GM19452 (cell line): ENCODE results near the gene KNTC1.
"Not testable (repeated sequence)": the region's sequence is repeated elsewhere in the genome, so short reads cannot be mapped to it uniquely, and the experiment has no call there.

Source experiments
- ATAC-seq: cut with Tn5 transposase; IDR thresholded peaks from one replicate; pipeline ENCODE4 v1.9.1; 2021; ENCODE audit not compliant: unreplicated experiment

KNTC1 gene

DNA sequence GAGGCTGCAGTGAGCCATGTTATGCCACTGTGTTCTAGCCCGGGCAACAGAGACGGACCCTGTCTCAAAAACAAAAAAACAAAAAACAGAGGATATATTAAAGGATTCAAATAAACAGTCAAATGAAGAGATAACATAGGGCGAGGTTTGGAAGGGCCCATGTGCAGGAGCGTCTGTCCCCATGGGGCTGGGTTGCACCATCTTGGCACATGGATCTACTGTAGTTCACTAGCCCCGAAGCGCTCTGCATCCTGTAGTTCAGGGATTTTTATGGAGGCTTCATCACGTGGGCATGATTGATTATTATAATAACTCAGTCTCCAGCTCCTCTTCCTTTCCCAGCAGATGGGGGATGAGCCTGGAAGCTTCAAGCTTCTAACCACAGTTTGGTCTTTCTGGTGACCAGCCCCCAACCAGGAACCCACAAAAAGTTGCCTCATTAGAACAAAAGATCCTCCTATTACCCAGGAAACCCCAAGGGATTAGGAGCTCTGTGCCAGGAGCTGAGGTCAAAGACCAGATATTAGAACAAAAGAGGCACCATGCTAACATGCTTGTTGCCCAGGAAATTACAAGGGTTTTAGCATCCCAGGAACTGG, 116.3 kb downstream of the KNTC1 start:
- no peak for ATAC-seq

DNA sequence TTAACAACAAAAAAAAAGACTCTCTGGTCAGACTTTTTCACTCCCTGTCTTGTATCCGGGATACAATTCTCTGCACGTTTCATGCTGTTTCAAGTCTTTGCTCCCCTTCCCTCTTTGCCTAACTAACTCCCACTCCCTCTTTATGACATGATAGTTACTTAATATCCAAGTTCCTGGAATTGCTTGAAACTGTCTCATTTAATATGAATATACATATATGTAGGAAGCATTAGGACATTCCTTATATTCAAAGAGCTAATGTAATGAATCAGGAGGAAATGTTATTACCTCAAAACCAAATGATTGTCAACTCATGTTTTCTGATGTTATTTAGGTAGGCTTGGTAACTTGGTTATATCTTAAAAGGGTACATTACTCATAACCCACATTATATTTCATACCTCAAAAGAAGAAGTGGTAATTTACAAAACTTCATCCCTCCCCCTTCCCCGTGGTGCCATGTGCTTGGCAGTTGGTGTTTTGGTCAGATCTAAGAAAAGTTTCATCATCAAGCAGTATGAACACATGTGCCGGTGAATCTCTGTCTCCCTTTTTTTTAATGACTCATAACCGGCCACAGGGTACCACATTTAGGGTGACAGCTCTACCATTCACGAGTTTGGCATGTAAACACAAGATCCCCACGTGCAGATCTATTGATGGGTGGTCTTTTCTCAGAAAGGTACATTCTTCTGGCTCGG, 119.6 kb downstream of the KNTC1 start:
- peak; percentile 85 for ATAC-seq

DNA sequence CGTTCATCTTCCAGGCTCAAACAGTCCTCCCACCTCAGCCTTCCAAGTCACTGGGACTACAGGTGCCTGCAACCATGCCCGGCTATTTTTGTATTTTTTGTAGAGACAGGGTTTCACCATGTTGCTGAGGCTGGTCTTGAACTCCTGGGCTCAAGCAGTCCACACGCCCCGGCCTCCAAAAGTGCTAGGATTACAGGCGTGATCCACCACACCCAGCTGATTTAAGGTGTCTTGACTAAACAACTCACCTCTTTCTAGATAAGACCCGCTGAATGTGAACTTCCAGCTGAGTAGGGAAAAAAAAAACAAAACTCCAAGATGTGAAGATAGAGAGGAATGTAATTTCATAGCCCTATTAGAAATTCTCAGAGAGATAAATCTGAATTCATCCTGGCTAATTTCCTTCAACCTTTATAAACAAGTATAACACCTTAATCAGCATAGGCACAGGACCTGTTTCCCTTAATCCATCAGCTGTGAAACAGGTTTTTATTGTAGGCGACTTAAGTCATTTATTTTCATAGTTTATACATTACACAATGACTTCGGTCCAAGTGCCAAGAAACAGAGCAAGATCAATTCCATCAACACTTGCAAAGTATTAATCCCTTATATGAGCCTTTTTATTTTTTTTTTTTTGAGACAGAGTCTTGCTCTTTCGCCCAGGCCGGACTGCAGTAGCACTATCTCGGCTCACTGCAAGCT, 124.6 kb downstream of the KNTC1 start:
- no peak for ATAC-seq

DNA sequence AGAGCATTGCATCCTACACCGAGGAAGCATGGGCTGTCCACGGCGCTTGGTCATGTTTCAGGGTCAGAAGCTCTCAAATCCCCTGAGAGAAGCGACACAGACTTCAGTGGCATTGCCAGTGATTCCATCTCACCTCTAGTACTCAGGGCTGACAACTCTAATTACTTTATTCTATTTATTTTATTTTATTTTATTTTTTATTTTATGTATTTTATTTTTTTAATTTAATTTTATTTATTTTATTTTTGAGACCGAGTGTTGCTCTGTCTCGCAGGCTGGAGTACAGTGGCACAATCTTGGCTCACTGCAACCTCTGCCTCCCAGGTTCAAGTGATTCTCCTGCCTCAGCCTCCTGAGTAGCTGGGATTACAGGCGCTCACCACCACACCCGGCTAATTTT, 126.2 kb downstream of the KNTC1 start:
- ATAC-seq, result not testable (repeated sequence)

DNA sequence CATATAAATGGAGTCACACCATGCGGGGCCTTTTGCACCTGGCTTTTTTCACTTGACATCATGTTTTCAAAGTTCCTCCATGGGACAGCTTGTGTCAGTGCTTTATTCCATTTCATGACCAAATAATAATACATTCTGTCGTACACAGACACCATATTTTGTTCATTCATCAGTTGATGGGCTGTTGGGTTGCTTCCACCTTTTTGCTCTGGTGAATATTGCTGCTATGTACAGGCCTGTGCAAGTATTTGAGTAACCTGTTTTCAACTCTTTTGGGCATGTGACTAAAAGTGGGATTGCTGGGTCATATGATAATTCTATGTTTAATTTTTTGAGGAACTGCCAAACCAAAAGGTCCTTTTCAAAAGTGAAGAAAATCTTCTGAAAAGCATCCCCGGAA, 129.2 kb downstream of the KNTC1 start:
- no peak for ATAC-seq

DNA sequence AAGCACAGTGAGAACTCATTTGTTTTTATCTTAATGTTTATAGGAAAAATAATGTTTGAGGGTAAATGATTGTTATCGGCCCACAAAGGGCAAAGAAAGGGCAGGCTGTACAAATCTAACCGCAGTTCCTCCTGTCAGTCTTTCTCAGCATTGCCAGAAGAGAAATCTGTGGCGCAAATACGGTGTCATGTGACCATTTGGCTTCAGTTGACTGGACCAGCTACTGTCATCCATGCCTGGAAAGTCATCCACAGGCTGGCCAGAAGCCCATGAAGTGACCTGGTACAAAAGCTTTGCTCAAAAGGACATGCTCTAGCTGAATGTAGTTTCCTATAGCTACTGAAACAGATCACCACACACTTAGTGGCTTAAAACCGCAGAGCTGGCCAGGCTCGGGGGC, 132.5 kb downstream of the KNTC1 start:
- no peak for ATAC-seq

DNA sequence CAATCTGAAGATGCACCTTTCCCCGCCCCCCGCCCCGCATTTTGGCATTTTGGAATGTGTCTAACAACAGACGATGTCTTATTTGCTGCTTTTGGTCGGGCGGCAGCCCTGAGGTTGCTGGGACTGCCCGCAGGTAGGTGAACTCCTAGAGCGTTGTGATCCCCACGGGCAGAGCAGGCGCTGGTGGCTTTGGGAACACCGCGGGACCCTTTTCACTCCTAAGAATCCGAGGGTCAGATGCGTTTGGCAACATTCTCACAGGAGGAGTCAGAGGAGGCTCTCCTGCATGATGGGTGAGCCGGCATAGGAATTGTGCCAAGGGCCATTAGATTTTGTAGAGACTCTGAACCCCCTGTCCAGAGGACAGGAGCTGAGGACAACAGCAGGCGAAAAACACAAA, 134.2 kb downstream of the KNTC1 start:
- ATAC-seq, result no peak

DNA sequence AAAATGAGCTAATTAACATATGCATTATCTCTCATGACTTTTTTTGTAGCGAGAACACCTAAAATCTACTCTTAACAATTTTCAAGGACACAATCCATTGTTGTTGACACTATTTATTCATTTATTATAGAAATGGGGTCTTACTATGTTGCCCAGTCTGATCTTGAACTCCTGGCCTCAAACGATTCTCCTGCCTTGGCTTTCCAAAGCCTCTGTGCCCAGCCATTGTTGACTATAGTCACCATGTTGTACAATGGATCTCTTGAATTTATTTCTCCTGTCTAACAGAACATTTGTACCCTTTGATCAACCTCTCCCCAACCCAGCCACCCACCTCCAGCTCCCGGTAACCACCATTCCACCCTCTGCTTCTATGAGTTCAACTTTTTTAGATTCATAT, 134.9 kb downstream of the KNTC1 start:
- ATAC-seq, result no peak

DNA sequence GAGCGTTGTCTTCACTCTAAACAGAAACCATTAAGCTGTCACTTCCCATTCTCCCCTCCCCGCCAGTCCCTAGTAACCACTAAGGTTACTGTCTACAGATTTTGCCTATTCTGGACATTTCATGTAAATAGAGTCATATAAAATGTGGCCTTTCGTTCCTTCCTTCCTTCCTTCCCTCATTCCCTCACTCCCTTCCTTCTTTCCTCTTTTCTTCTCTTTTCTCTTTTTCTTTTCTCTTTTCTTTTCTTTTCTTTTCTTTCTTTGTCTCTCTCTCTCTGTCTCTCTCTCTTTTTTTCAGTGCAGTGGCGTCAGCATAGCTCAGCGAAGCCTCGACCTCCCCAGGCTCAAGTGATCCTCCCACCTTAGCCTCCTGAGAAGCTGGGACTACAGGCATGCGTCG, 138.3 kb downstream of the KNTC1 start:
- no peak for ATAC-seq

DNA sequence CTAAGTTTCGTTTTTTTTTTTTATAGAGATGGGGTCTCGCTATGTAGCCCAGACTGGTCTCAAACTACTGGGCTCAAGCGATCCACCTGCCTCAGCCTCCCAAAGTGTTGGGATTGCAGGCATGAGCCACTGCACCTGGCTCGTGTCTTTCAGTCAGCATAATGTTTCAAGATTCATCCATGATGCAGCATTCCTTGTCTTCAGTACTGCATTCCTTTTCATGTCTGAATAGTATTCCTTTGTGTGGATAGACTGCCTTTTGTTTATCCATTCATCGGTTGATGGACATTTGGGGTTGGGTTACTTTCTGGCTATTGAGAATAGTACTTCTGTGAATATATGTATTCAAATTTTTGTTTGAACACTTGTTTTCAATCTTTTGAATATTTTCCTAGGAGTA, 138.7 kb downstream of the KNTC1 start:
- ATAC-seq, result no peak

DNA sequence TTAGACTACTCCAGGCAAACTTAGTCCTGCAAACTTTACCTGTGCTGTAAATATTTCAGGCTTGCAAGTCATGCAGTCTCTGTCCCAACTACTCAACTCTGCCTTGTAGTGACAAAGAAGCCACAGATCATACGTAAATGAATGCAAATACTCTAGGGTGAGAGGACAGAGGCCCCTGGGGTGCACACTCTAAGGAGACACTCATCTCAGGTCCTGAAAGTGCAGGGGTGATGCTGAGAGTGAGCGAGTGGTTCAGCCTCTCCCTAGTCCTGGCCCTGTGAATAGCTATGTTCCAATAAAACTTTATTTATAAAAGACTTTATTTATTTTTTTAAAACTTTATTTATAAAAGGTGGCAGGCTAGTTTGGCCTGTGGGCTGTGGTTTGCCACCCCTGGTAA, 141.2 kb downstream of the KNTC1 start:
- ATAC-seq, result no peak

DNA sequence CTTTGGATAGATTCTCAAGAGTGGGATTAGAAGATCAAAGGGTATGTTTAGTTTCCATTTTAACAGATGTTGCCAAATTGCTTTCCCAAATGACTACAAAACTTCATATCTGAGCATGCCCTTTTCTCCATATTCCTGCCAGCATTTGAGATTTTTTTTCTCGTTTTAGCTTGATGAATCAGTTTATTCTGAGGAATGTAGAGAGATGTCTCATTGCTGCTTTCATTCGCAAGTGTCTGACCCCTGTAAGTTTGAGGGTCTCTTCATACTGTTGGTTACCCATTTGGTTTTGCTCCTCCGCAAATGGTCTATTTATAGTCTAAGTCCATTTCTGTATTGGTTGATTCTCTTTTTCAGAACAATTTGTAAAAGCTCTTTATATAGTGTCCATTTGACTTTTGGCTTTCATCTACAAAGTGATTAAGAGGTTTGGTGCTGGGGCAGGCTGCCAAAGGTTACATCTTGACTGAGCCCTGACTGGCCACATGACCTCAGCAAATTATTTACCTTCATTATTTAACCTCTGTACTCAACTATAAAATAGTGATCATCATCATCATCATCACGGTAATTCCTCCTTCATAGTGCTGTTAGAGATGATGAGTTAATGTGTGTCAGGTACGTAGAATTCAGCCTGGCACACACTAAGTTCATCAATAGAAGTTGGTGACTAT, 142.5 kb downstream of the KNTC1 start:
- ATAC-seq, result no peak

DNA sequence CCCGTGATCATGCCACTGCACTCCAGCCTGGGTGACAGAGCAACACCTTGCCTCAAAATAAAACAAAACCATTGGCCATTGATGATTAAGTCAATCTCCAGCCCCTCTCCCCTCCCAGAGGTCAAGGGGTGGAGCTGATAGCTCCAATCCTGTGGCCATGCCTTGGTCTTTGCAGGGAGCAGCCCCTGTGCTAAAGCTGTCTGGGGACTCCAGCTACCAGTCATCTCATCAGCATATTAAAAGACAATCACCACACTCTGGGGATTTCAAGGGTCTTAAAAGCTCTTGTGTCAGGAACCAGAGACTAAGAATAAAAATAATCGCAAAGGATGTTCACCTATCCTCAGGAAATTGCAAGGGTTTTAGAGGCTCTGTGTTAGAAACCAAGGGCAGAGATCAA, 145.5 kb downstream of the KNTC1 start:
- ATAC-seq, result no peak
